GM19455 (cell line): ENCODE results near the gene MAPKBP1.

ENCODE experiments used
- ATAC-seq: cut with Tn5 transposase; IDR thresholded peaks from one replicate; pipeline ENCODE4 v1.9.1; 2021; ENCODE audit not compliant: unreplicated experiment

Gene MAPKBP1

GRCh38 chr15:41804916-41805666, 30.8 kb downstream of the MAPKBP1 start:
- no peak for ATAC-seq

GRCh38 chr15:41805711-41806110, 31.4 kb downstream of the MAPKBP1 start:
- no peak for ATAC-seq

- ATAC-seq: no peak
These were observed 32.3 kb downstream of the MAPKBP1 start for GRCh38 chr15:41806291-41807181.

- ATAC-seq: no peak
These were observed 34.8 kb downstream of the MAPKBP1 start for GRCh38 chr15:41809121-41809520.

GRCh38 chr15:41809526-41810220, 35.4 kb downstream of the MAPKBP1 start:
- no peak for ATAC-seq

GRCh38 chr15:41810651-41811431, 36.6 kb downstream of the MAPKBP1 start:
- ATAC-seq: no peak

GRCh38 chr15:41811432-41812195, 37.3 kb downstream of the MAPKBP1 start:
- no peak for ATAC-seq

- ATAC-seq: no peak
These were observed 38.6 kb downstream of the MAPKBP1 start for GRCh38 chr15:41812820-41813375.

- ATAC-seq: no peak
These were observed 39.1 kb downstream of the MAPKBP1 start for GRCh38 chr15:41813426-41813825.

GRCh38 chr15:41814534-41814933, 40.2 kb downstream of the MAPKBP1 start:
- ATAC-seq: no peak

- no peak for ATAC-seq
These were observed 42.5 kb downstream of the MAPKBP1 start for GRCh38 chr15:41816788-41817187.

- ATAC-seq: no peak
These were observed 43.0 kb downstream of the MAPKBP1 start for GRCh38 chr15:41817327-41817726.

GRCh38 chr15:41817781-41818180, 43.5 kb downstream of the MAPKBP1 start:
- ATAC-seq: no peak

GRCh38 chr15:41819455-41820050, 45.3 kb downstream of the MAPKBP1 start:
- ATAC-seq: no peak

- ATAC-seq: no peak
These were observed 46.6 kb downstream of the MAPKBP1 start for GRCh38 chr15:41820791-41821423.

GRCh38 chr15:41821831-41822230, 47.5 kb downstream of the MAPKBP1 start:
- no peak for ATAC-seq

GRCh38 chr15:41822471-41822870, 48.2 kb downstream of the MAPKBP1 start:
- ATAC-seq: no peak

- no peak for ATAC-seq
These were observed 48.7 kb downstream of the MAPKBP1 start for GRCh38 chr15:41822957-41823356.

GRCh38 chr15:41823502-41823901, 49.2 kb downstream of the MAPKBP1 start:
- ATAC-seq: no peak
